Right lobe of liver (tissue), 4 donors: ENCODE results near the gene FBXO47.

ENCODE experiments used
- CTCF ChIP-seq, 4 donors: fragments of 200-600 bp in 3 of 4; fragments of 450-650 bp in 1 of 4; IDR thresholded peaks; one replicate each; pipeline versions ENCODE4 v1.5.1 to v1.8.0; 2016 to 2022; ENCODE audit warnings: antibody characterized with exemption in 4 of 4, mild to moderate bottlenecking in 2 of 4
- POLR2A ChIP-seq: fragments of 450-650 bp; IDR thresholded peaks from one replicate; pipeline ENCODE4 v1.6.1; 2017; ENCODE audit warnings: antibody characterized with exemption, mild to moderate bottlenecking
- donor health status: DM: no; HTN: no; CAD: no.
- donor health status: DM: no; HTN: no; CAD: no.
- donor health status: DM: no; HTN: yes; CAD: no.

GRCh38 chr17:38969281-38969680, 2.1 kb upstream of the FBXO47 start:
- TF ChIP-seq CTCF (IDR thresholded peaks at IDR 0.05) (no peak), POLR2A (no peak)
